Stimulated activated CD4-positive, alpha-beta T cell treated with anti-CD3 and anti-CD28 coated beads, Interleukin-1b, Interleukin-23, amount 100 ng/mL, for 24 hours (primary cell): ENCODE results near the gene DYRK1A.

ENCODE experiments used
- DNase-seq, 4 experiments: peaks; one replicate each; pipeline ENCODE4 v3.0.0-alpha.2; 2020; ENCODE audit warnings: low read depth in 4 of 4, low spot score in 1 of 4

The DYRK1A gene

DNA sequence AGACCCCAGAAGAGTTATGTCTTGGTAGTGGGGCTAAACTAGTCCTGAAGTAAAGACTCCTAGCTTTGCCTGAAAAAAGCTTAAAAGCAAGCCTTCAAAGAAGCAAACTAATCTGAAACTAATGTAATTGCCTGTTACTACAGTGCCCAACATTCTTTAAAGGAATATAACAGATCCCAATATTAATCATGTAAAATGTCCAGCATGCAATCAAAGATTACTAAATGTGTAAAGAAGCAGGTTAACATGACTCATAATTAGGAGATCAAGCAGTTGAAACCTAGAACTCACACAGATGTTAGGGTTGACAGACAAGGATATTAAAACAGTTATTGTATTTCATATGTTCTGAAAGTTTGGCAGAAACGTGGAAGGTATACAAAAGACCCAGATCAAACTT is 17.8 kb downstream of the DYRK1A start:
- no peak for DNase-seq

DNA sequence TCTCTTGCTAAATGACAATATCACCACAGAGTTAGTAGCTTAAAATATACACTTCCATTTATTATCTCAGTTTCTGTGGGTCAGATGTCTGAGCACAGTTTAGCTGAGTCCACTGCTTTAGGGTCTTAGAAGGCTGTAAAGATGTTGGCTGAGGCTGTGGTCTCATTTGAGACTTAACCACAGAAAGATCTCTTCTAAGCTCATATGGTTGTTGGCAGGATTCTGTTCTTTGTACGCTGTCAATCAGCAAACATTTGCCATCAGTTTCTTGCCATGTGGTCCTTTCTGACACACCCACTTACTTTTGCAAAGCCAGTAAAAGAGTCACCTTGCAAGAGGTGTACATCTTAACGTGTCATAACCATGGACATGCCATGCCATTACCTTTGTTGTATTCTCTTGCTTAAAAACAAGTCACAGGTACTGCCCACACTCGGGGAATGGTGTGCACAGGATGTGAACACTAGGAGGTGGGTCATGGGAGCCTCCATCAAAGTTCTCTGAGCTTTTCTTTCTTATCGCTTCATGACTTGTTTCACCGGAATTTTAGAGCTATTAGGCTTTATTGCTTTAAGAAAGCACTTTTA is 18.7 kb downstream of the DYRK1A start:
- no peak for DNase-seq

DNA sequence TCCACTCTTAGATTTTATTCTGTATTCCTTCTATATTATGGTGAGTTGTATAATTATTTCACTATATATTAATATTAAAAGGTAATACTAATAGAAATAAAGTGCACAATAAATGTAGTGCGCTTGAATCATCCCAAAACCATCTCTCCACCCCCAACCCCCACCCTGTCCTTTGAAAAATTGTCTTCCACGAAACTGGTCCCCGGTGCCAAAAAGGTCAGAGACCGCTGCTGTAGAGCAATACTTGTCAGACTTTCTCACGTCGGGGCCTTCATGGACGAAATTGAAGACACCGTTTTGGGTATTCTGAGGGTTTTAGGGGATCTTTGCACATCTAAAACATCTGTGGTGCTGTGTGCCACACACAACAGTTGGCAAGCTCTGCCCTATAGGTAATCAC is 19.6 kb downstream of the DYRK1A start:
- no peak for DNase-seq

DNA sequence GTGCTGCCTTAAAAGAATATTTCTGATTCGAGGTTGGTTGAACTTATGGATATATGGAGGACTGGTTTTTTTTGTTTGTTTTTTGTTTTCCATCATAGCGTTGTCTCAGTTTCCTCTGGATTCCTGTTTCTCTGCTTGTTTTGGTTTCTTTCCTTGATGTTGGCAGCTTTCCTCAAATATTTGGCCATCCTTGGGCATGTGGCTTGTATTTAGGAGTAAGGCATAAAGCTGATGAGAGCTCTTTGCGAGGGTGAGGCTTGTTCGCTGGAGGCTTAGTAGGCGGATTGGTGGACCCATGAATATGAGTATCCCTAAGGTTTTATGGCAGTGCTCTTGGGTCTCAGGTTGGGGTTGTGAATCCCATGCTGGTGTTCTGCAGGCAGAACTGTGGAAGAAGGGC is 22.9 kb downstream of the DYRK1A start:
- no peak for DNase-seq

DNA sequence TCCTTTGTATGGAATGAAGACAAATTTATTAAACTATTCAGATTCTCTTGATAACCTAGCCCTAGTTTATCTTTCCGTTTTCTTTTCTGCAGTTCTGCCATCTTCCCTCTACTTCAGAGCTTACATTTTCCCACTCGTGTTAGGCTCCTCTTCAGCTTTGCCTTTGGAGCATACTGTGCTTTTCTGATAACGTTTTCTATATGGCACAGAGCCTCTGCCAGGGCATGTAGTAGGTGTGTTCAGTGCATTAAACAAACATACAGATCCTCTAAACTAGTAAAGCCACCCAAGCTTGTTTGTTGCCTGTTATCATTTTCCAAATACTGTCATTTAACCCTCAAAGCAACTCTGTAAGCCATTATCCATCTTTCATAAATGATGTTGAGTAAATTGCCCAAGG is 25.1 kb downstream of the DYRK1A start:
- DNase-seq = no peak

DNA sequence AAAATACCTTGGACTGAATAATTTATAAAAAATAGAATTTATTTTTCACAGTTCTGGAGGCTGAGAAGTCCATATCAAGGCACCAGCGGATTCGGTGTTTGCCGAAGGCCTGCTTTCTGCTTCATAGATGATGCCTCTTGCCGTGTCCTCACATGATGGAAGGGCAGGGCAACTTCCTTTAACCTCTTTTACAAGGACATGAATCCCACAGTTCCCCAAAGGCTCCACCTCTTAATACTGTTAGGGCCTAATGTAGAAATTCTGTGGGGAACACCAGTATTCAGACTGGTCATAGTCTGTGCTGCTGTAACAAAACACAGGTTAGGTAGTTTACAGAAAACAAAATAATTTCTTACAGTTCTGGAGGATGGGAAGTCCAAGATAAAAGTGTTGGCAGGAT is 25.9 kb downstream of the DYRK1A start:
- DNase-seq = no peak

DNA sequence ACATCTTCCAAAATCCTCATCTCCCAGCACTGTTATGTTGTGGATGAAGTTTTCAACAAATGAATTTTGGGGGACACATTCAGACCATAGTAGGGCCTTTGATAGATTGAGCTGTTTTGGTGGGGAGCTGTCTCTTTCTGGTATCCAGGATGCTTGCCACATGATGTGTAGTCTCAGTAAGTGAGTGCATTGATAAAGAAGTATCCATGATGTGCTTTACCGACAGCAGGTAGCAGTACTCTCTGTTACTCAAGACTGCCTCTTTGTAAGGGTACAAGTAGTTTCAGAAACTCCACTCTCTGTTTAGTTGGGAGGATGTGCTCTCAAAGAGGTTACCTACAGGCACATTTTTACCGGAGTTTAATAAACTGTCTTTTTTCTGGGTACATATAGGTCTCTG is 26.5 kb downstream of the DYRK1A start:
- no peak for DNase-seq

DNA sequence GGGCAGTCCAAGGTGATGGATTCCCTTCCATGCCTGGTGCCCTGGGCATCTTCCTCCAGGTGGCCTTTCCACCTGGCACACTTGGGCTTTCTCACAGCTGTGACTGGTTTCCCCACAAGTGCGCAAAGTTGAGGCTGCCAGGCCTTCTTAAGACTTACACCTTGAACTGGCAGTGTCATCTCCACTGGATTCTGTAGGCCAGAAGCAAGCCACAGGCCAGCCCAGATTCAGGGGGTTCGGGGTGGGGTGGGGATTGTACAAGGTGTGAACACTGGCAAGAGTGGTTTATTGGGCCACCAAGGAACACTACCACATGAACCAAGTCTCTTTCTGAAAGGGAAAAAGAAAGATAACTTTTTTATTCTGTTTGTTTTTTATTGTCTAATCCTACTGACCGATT is 27.2 kb downstream of the DYRK1A start:
- no peak for DNase-seq

DNA sequence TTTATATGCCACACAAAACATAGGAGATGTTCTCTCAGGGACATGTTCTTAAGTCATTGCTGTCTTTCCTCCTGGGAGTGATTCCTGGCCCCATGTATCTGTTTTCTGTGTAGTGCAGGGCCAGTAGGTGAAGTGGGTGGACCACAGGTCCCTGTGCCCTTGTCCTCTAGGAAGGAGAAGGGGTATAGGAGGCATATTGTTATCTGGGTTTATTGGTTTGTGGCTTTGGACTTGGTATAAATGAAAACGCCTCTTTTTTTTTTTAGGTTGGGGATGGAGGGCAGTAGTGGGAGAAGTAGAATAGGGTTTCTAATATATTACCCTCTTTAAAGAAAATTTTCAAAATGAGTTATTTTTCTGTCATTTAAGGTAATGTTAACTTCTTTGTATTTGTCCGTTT is 29.4 kb downstream of the DYRK1A start:
- DNase-seq = no peak

DNA sequence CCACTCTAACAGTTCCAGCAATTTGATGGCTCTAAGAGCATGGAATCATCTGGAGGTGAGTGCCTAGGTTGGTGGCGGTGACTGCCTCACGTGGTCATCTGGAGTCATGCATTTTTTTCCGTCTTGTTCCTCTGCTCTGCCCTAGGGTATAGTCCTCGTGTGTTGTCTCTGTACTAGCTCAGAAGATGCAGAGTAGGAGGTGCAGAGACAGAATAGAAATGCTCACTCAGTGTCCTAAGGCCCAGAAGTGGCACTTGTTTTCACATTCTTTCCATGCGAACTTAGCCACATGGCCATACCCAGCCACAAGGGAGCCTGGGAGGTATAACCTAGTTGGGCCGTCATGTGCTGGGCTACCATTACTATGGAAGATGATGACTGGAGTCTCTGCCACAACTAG is 30.3 kb downstream of the DYRK1A start:
- DNase-seq = no peak

DNA sequence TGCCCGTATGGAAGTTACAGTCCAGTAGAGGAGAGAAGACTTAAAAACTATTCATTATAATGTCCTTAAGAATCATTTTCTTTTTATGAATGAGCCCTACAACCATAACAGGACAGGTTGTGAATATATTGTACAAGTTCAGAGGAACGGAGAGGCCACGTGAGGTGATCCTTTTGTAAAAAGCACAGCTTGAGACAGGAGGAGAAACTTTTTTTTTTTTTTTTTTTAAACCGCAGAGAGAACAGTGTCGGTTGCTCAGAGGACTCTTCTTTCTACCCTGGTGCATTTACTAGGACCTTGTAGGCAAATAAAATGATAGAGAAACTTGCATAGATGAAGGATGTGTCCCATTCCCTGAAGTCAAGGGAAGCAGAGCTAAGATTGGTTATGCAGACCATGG is 32.1 kb downstream of the DYRK1A start:
- DNase-seq = no peak

DNA sequence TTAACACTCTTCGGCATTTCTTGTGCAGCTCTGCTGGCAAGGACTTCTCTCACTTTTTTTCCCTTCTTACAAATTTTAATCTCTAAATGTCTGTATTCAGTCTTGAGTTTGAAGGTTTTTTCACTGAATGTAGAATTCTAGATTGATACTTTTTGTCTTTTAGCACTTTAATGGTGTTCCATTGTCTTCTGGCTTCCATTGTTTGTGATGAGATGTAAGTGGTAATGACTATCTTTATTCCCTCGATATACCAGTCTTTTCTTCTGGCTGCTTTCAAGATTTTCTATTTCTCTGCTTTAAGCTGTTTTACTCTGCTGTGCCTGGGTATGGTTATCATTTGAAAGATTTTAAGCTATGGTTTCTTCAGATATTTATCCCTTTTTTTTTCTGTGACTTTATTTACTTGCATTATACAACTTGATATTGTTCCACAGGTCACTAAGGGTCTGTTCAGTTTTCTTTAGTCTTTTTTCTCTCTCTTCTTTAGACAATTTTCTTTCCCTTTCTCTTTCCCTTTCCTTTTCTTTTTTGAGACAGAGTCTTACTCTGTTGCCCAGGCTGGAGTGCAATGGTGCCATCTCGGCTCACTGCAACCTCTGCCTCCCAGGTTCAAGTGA is 35.8 kb downstream of the DYRK1A start:
- no peak for DNase-seq

DNA sequence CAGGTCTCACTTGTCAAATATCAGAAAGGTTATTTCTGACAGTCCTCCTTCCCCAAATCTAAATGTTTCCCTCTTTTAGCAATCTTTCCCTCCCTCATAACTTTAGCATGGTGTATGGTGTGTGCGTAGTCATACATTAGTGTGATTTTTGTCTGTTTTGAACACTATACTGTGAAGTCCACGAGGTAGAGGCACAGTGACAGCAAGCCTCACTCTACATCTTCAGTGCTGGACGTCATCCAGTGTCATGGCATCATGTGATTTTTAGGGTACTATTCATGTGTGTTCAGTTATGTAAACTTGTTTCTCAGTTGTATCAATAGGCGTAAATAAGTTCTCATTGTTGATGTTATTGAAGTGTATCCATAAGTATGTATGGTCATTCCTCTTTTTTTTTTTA is 39.1 kb downstream of the DYRK1A start:
- no peak for DNase-seq

DNA sequence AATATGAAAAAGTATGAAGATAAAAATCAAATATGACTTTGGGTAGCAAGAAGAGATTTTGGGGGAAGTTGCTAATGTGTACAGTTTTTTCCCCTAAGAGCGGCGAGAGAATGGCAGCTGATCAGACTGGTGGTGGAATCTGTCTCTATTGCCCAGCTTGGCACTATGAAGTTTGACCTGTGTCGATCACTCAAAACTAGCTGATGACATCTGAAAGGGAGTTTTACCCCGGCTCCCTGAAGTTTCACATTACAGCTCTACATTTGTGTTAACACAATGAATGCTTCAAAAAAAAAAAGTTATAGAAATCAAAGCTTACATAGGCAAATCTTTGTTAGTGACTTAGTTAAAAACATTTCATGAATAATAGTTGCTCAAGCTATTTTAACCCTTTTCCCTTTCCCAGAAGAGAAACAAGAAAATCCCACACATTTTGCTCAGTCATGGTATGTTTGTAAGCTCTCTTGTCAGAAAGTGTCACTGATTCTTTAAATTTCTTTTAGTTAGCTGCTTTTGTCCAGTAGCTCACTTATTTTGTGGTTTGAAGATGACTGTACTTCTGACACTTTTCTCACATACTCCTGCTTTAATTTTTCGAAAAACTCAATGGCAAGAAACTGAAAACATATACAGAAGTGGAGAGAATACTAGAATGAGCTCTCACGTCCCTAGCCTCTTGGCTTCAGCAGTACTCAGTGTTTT is 41.3 kb downstream of the DYRK1A start:
- no peak for DNase-seq

DNA sequence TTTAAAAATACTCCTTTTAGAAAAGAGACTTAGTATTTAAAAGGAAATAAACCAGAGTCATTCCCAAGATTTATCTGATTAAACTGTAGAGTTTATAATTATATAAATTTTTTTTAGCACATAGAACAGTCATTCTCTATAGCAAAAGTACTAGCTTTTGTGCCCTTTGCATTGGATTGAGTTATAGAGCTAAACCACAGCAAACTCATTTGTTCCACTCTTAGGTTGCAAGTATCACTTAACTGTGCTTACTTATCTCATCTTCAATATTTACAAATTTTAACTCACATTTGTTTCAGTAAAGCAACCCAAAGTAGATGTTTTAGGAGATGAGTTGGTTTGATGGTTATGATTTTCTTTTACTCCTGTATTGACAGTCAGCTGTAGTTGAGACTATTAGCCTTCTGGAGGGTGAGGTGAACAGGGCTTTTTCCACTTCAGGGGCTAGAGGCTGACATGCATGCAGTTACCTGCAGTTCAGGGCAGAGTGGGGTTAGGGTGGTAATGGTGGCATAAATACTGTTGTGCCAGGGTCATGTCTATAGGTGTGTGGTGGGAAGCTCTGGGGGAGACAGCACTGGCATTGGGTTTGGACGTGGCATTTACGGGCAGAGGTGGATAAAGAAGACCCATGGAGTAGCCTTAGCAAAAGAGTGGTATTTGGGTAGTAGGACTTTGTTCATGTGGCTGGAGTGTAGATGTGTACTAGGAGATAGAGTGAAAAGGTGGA is 42.1 kb downstream of the DYRK1A start:
- no peak for DNase-seq

DNA sequence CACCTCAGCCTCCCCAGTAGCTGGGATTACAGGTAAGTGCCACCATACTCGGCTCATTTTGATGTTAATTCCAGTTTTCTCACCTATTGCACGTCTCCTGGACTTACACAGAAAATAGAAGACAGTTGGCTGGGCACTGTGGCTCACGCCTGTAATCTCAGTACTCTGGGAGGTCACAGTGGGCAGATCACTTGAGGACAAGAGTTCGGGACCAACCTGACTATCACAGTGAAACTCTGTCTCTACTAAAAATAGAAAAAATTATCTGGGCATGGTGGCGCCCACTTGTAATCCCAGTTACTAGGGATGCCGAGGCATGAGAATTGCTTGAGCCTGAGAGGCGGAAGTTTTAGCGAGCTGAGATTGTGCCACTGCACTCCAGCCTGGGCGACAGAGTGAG is 44.1 kb downstream of the DYRK1A start:
- DNase-seq = no peak

DNA sequence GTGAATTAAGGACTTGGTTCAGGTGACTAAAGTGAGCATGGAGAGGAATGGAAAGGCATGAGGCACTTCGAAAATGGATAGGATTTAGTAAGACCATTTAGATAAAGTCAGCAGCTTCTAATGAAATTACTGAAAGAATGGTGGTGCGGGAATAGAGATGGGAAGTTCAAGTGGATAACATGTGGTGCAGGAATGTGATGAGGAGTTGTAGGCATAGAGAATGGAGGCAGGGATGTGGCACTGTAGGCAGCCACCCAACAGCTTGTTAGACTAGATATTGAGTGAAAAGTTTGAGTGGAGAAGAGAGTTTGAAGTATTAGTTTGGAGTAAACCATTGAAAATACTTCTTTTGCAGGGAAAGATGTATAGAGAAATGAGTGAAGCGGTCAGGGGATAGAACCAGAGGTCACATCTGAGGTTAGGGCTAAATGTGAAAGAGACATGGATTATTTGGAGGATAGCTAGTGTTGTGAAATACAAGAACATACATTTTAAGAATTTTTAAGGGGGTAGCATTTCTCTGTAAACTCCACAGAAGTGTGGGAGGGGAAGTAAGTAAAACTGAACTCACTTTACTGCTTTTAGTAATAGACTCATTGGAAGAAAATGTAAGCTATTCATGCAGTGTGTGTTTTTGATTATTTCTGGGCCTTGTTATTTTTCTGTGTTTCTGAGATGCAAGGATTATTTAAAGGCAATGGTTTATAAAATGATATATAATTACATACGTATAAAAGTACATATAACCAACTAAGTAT is 46.2 kb downstream of the DYRK1A start:
- DNase-seq = no peak

DNA sequence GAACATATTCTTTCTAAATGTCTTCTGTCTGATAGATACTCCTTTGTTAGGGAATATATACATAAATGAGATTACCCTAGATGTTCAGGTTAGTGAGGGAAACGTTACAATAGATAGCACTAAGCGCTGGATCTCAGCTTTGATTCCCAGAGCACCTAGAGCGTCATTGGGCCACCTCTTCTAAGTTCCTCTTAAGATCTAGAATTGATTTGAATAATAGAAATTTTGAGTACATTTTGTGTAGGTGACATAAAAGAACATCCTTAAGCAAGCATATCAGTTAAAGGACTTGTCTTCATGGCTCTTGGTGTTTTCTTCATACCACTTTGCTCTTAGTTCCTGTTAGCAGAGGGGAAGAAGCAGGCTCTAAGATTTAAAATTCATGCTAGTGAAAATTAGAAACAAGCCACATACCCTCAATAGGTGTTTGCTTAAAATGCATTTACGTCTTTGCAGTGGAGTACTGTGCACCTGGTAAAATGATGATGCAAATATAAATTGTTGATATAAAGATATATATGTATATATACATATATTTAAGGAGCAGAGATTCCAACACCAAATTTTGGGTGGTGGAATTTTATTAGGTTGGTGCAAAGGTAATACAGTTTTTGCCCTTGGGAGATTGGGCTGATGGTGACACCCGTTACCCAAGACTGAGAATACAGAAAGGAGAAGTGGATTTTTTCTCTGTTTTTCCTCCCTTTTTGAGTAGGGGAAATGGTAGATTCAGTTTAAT is 47.1 kb downstream of the DYRK1A start:
- no peak for DNase-seq

DNA sequence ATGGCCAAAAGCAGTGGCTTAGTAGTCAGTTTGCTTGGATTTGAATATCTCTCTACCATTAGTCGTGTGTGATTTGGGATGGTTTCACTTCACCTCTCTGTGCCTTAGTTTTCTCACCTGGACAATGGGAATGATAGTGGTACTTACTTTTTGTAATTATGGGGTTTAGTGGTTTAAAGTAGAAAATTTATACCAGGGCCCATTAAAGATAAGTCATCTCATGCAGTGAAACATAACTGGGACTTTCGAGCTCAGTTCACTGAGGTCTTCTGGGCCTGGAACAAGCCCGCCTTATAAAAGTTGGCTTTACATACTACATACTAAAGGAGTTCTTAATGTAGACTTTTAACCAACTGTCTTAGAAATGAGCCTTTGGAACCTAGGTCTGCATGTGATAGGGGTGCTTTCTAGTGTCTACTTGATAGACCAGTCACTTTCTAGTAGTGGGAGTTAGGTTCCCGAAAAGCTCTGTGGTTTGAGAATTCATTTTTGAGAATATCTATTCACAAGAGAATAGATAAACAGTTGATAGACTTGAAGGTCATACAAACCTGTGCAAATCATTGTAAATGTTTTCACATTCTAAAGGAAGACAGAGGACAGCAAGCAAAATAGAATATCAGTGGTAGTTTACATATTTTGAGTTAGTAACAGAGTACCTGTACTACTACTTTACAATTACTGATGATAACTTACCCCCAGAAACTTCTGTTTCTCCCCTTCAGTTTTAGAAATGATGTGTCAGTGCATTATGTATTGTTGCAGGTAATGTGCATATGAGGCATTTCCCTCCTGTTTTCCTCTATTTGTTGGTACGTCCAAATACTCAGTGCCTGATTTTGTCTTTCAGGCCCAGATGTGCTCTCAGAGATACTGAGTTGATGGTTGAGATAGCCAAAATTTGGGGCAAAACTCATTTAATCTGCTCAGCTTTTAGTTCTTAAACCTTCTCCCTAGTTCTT is 48.0 kb downstream of the DYRK1A start:
- DNase-seq = no peak

DNA sequence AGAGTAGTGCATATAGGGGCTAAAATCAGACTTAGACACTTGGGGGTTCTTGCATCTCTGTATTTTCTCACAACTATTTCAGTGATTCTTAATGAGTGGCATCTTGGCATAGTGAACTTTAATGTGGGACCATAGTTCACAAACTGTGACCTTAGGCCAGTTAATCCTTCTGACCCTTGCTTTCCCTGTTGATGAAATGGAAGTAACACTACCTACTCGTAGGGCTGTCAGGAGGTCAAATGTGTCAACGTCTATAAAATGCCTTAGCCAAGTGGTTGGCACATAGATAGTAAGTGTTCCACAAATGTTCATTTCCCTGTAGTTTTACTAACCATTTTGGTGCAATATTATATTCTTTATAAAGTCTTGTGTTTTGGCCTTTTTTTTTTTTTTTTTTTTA is 49.4 kb downstream of the DYRK1A start:
- DNase-seq = no peak
